Transverse colon (tissue), 4 donors: ENCODE results near the gene PTGES2.

Source experiments
- CTCF ChIP-seq, 5 experiments: fragments of 200-600 bp in 3 of 5; fragments of 450-650 bp in 2 of 5; sonication (generic) in 3 of 5; IDR thresholded peaks; 1 replicate in 2 of 5; 2 replicates in 3 of 5; pipeline ENCODE4 v1.5.1; 2016 to 2017; ENCODE audit warnings: antibody characterized with exemption in 5 of 5, inconsistent platforms in 3 of 5, mild to moderate bottlenecking in 2 of 5, moderate library complexity in 1 of 5
- POLR2AphosphoS5 ChIP-seq, 3 donors: sonication (generic); formaldehyde crosslinking; IDR thresholded peaks; one replicate each; pipeline ENCODE4 v1.6.1; 2016; ENCODE audit warnings: antibody characterized with exemption in 3 of 3

- TF ChIP-seq CTCF (IDR thresholded peaks at IDR 0.05): peak in 3 of 5 experiments; percentile 21 to 36 (median 24)
- TF ChIP-seq POLR2AphosphoS5 (IDR thresholded peaks at IDR 0.05): no peak
Measured at GRCh38 chr9:128103589-128103962, 24.0 kb downstream of the PTGES2 start.
